HL-60 (cell line): ENCODE measurements around the gene TMEM240.

Experiments used
- GABPA ChIP-seq: IDR thresholded peaks from 2 replicates; pipeline ENCODE4 v1.6.1; 2012; ENCODE audit warnings: low read depth
- POLR2AphosphoS5 ChIP-seq: IDR thresholded peaks from 2 replicates; pipeline ENCODE4 v1.6.1; 2012; ENCODE audit warnings: low read depth
- TF ChIP-seq, protein P1 (sequence below): IDR thresholded peaks from one replicate; pipeline ENCODE4 v1.5.1; 2011; ENCODE audit warnings: low read length, control low read depth, inconsistent platforms; ENCODE audit not compliant: insufficient read depth
- TF ChIP-seq, protein P2 (sequence below): IDR thresholded peaks from 2 replicates; pipeline ENCODE4 v1.6.1; 2012; ENCODE audit warnings: low read depth; ENCODE audit not compliant: insufficient replicate concordance

DNA sequence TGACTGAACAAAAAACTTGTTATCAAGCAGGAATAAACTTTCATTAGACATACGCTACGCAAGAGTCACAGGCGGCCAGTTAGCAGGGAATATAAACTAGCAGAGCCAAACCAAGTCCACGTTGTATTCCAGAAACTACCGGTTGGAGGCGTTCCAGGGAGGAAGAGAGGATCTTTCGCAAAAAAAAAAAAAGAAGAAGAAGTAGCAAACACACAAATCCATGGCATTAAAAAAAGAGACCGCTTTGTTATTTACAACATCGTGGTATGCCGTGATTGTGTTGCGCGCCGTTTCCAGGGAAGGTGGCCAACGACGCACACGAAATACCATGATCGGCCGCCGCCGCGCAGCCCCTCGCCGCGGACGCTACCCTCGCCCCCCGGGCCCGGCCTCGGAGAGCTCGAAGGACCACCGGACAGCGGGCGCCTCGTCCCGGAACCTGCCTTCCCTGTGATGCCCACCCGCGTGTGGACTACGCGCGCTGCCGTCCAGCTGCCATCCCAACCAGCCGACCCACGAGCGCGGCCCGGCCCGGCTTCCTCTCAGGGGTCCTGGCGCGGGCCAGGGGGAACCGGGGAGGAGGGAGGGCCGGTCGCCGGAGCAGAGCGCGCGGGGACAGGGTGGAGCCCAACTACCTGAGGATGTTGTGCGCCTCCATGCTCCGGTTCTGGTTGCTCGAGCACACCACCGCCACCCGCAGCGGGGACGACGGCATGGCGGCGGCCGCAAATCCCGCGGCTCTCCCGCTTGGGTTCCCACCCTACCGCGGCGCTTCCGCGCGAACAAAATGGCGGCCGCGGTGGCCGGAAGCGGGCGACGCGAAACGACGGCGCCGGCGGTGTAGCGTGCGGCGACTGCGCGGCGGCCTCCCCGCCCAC lies 33.7 kb upstream of the TMEM240 start:
- TF ChIP-seq, protein P1, sequence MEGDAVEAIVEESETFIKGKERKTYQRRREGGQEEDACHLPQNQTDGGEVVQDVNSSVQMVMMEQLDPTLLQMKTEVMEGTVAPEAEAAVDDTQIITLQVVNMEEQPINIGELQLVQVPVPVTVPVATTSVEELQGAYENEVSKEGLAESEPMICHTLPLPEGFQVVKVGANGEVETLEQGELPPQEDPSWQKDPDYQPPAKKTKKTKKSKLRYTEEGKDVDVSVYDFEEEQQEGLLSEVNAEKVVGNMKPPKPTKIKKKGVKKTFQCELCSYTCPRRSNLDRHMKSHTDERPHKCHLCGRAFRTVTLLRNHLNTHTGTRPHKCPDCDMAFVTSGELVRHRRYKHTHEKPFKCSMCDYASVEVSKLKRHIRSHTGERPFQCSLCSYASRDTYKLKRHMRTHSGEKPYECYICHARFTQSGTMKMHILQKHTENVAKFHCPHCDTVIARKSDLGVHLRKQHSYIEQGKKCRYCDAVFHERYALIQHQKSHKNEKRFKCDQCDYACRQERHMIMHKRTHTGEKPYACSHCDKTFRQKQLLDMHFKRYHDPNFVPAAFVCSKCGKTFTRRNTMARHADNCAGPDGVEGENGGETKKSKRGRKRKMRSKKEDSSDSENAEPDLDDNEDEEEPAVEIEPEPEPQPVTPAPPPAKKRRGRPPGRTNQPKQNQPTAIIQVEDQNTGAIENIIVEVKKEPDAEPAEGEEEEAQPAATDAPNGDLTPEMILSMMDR = no peak
- 0 out of 2 replicates have a peak, but pooled peaks have one; percentile 12 for TF ChIP-seq POLR2AphosphoS5
- no peak for TF ChIP-seq GABPA
- TF ChIP-seq, protein P2, sequence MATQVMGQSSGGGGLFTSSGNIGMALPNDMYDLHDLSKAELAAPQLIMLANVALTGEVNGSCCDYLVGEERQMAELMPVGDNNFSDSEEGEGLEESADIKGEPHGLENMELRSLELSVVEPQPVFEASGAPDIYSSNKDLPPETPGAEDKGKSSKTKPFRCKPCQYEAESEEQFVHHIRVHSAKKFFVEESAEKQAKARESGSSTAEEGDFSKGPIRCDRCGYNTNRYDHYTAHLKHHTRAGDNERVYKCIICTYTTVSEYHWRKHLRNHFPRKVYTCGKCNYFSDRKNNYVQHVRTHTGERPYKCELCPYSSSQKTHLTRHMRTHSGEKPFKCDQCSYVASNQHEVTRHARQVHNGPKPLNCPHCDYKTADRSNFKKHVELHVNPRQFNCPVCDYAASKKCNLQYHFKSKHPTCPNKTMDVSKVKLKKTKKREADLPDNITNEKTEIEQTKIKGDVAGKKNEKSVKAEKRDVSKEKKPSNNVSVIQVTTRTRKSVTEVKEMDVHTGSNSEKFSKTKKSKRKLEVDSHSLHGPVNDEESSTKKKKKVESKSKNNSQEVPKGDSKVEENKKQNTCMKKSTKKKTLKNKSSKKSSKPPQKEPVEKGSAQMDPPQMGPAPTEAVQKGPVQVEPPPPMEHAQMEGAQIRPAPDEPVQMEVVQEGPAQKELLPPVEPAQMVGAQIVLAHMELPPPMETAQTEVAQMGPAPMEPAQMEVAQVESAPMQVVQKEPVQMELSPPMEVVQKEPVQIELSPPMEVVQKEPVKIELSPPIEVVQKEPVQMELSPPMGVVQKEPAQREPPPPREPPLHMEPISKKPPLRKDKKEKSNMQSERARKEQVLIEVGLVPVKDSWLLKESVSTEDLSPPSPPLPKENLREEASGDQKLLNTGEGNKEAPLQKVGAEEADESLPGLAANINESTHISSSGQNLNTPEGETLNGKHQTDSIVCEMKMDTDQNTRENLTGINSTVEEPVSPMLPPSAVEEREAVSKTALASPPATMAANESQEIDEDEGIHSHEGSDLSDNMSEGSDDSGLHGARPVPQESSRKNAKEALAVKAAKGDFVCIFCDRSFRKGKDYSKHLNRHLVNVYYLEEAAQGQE = peak; percentile 32
